Hepatic stellate cell (primary cell): ENCODE measurements around the gene YJEFN3.

Experiments used
- DNase-seq: peaks from one replicate; pipeline ENCODE4 v3.0.0; 2011; ENCODE audit warnings: low spot score

Gene YJEFN3

DNA sequence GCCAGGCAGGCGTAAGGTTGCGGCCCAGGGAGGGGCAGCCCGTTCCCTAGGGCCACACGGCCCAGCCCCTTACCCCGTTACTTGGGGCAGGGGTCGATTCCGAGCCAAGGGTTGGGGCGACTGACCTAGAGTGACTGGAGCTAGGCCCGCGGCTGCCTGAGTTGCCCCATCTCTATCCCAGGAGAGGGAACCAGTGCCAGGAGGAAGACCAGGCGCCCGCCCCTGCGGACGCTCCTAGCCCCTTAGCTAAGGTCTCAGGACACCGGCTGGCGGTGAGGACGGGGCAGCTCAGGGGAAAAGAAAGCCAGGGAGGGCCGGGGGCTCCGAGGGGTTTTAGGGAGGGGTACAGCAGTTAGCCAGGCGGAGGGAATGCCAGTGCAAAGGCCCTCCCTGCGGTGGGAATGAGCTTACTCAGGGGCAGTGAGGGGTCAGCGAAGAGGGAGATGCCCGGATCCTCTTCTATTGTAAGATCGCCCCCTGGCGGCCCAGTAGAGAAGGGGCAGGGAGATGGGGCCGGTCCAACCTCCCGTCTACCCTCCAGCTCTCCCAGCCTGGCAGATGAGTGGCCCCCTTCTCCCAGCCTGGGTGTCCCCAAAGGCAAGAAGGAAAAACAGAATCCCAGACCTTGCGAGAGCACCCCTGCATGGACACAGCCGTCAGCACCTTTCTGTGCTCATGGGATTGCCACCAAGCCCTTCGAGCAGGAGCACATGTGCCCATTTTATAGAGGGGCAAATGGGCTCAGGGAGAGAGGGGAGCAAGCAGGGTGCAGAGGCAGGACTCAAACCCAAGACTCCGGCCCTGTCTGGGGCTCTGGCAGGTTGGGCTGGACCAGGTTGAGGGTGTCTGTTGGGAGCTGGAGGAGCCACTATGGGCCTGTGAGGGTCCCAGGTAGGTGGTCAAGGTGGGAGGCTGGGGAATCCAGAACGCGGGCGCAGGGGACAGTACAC is 25.6 kb downstream of the YJEFN3 start:
- DNase-seq = peak; percentile 91

DNA sequence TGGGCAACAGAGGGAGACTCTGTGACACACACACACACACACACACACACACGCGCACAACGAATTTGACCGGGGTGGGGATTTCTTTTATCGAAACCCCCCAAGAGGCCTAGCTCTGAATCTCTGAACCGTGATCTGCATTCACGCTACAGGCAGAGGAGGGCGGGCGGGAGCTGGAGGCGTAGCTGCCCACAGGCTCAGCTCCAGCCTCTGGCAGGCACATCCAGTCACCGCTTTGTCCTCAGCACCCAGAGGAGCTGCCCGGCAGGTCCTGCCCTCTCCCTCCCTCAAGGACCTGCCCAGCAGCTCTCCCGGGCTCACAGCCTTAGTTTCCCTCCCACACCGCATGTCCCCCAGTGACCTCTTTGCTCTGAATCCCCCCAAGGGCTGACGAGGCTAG is 29.3 kb downstream of the YJEFN3 start:
- DNase-seq = no peak

DNA sequence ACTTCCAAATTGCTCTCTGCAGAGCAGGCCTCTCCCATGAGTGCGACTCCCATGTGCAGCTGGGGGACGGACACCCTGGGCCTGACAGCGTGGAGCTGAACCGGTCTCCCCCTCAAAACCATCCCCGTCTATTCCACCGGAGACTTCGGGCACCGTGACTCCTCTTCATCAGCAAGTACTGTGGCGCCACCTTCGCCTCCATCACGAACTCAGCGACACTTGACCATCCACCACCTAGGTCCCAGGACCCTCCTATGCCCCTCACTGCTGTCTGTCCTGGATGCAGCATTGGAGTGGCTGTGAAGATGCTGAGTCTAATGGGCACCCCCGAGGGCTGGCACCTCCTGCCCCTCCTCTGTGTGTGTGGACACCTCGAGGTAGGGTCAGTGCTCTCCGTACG is 29.9 kb downstream of the YJEFN3 start:
- DNase-seq = no peak

DNA sequence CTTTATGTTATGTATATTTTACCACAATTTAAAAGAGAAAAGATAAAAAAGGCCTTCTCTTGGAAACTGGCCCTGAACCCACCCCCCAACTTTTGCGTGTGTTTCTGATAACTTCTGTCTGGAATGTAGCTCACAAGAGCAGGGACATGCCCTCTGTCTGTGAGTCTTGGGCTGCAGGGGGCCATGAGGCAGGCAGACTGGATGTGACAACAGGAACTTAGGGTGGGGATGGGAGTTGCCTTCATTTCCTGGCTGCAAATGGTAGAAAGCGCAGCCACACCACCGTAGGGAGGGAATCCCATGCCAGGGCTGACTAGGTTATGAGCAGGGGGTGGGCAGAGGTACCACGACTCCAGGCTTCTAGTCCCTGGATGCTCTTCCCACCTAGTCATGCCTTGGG is 31.2 kb downstream of the YJEFN3 start:
- no peak for DNase-seq

DNA sequence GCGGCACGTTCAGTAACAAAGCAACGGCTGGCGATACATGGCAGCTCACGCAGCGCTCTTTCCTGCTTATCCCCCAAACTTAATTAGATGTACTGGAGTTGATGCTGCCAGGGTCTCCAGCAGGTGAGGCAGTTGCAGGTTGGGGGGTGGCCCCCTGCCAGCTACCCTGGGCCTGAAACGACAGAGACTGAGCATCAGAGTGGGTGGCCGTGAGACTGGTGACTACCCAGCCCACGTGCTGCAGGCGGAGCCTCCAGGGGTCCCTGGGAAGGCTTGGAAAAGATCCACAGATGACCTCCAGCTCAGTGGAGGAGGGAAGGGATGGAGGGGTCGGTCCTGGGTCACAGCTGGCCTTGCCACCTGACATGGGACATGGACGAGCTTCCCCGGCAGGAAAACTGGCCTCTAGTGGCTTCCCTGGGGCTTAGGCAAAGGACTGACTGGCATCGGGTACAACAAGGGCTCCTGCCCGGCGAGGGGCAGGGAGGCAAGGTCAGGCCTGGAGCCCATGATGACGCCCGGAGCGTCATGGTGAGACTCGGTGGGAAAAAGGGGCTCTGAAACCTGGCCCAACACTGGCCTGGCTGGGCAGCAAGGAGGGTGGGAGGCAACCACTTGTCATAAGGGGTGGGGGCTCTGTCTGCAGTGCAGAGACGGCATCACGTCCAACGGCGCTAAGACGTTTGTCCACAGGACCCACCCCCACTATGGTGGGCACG is 33.4 kb downstream of the YJEFN3 start:
- no peak for DNase-seq

DNA sequence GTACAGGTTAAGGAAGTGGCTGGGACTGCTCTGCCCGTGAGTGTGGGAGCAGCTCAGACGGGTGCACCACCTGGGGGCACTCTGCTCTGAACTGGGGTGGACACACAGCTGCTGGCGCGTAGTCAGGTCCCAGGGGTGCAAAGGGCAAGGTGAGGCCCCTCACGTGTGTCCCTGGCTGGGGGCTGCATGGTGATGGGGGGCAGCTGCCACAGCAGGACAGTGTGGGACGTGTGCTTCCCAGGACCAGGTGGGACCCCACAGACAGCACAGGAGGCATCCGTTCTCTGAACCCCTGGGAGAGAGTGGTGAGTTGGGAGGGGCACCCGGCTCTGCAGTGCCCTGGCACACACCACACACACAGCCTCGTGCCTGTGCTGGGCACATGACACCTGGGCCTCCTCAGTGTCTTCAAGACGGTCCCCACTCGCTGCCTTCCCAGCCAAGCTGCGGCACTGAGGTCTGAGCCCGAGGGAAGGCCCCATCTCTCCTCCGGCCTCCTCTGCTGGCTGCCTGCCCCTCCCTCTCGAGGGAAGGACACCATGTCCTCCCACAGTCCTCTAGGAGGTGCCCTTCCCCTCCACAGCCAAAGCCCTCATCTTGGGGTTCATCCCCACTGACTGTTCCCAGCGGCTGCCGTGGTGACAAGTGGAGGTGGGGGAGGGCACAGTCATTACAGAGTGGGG is 34.1 kb downstream of the YJEFN3 start:
- peak; percentile 27 for DNase-seq

DNA sequence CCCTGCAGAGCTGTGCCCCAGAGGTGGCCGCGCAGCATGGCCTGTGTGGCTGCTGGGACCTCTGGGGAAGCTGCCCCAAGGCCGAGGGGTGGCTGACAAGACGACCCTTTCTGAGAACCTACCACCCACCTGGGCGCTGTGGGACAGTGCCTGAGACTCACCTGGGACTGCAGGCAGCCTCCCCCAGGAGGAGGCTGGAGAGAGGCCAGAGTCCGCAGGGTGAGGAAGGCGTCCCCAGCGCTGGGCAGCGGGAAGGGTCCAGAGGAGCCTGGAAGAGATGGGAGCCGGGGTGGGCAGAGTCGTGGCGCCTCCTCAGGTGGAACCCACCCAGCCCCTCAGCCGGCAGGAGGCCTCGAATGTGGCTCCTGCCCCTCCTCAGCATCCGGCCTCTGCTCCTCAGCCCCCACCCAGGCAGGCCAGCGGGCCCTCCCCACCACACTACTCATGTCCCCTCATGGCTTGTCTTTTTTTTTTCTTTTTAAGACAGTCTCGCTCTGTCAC is 34.7 kb downstream of the YJEFN3 start:
- DNase-seq = no peak

DNA sequence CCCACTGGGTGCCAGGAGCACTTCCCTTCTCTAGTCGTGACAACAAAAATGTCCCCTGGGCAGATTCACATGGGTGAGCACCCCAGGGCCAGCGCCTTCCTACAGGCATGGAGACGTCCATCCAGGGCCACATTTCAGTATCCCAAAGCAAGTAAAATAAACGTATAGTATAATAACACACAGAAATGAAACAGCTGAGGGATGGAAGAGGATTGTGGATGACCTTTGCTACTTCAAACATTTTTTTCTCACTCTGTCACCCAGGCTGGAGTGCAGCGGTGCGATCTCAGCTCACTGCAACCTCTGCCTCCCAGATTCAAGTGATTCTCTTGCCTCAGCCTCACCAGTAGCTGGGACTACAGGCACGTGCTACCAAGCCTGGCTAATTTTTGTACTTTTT is 37.6 kb downstream of the YJEFN3 start:
- peak; percentile 78 for DNase-seq

DNA sequence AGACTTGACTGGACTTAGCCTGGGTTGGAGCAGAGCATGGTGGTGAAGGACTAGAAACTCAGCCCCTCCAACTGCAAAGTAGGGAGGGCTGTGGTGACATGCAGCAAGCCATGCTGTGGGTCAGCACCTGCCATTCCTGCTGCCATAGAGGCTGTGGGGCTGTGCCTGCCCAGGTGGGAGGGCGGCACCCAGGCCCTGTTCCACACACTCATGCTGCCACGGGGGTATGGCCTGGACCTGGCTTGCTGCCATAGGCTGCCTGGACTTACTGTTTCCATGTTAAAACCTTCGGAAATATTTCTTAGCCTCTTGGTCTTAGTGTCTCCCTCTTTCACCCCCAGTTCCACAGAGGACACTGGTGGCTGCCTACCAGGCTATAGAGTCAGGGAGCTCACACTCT is 38.7 kb downstream of the YJEFN3 start:
- no peak for DNase-seq

DNA sequence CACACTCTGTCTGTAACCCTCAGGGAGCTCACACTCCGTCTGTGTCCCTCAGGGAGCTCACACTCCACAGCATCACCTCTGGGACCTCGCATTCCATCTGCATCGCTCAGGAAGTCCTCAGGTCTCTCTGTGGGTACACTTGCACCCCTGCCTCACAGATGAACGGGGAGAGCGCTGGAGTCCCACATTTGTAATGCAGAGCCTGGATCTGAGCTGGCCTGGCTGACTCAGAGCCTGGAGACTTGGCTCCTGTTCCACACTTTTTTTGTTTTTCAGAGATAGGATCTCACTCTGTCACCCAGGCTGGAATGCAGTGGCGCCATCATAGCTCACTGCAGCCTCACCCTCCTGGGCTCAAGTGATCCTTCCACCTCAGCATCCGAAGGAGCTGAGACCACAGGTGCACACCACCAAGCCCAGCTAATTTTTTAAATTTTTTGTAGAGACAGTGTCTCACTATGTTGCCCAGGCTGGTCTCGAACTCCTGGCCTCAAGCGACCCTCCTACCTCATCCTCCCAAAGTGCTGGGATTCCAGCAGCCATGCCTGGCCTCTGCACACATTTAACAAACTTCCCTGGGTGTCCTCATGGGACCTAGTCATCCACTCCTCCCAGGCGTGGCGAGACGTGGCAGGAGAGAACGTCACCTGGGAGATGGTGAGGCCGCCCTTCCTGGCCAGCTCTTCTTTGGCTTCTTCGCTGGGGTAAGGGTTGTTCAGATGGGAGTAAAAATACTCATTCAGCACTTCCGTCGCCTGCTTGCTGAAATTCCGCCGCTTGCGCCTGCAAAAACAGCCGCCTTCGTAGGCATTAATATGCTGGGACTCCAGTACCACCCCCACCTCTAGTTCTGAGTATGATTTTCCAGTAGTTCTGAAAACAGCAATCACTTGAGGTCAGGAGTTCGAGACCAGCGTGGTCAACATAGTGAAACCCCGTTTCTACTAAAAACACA is 40.4 kb downstream of the YJEFN3 start:
- DNase-seq = peak; percentile 57

DNA sequence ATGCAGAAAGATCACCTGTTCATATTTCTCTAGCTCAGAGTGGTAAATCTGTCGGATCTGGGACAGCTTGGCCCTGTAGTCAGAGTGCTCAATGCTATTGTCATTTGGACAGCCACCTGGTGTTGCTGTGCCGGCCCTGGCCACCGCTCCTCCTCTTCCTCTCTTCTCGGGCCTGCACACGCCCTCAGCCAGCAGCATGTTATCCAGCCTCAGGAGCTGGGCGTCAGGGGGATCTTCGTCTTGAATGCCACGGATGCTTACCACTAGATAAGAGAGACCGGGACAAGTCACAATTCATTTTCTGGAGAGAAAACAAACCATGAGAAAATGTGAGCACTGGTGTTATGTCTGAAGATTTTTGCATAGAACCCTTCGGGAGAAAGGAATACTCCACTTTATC is 41.9 kb downstream of the YJEFN3 start:
- DNase-seq = no peak

DNA sequence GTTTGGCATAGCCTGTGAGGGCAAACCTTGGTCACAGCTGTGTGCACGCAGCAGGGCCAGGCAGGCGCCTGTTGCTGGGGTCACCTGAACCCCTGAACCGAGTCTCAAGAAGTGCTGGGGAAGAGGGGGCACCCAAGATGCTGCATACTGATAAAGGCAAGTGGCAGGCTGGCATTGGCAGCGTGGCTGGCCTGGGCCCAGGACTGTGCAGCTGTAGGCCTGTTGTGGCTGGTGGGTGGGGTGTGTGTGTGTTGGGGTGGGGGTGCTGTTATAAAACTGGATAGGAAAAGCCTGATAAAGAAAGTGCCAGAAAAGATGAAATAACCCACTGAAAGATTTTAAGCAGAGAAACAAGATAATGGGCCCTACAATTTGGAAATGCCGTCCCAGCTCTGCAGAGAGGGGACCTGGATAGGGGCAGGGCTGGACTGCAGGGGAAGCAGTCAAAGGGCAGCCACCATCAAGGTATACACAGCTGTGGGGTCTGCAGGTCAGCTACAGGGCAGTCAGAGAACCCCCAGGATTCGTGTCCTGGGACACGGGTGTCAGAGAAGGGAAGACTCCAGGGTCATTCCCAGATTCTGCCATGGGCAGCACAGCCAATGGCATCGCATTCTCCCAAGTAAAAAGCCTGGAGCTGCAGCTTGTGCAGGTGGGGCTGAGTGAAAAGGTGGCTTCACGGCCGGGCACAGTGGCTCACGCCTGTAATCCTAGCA is 42.5 kb downstream of the YJEFN3 start:
- DNase-seq = no peak

DNA sequence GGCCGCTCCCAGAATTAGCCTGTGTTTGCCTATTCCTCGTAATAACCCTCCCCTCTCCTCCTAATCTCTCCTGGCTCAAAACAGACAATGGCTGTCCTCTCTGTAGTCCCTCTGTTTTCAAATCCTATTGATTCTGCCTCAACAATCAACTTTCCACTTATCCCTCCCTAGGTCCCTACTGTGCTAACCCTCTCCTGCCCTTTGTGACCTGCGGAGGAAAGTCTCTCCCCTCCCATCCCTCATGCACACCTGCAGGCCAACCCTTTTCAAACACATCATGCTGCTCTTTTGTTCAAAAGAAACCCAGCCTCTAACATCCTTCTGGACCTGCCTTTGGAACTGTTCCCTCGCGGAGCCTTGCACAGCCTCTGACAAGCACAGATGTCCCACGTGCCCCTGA is 46.7 kb downstream of the YJEFN3 start:
- no peak for DNase-seq

DNA sequence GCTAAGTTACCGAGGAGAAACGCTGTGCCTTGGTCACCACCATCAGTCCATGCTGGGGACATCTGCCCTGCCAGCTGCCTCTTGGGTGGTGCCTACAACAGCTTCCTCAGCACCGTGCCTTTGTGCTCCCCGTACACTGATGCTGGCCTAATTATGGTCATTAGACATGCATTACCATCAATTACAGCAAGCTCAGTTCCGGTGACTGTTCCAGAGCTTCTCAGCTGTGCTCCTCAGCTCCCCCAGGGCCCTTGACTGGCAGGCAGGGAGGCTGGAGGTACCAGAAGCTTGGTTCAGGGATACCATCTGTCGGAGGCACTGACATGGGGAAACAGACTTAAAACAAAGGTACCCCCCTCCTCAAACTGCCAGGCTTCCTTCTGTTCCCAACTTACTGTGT is 49.5 kb downstream of the YJEFN3 start:
- DNase-seq = no peak

DNA sequence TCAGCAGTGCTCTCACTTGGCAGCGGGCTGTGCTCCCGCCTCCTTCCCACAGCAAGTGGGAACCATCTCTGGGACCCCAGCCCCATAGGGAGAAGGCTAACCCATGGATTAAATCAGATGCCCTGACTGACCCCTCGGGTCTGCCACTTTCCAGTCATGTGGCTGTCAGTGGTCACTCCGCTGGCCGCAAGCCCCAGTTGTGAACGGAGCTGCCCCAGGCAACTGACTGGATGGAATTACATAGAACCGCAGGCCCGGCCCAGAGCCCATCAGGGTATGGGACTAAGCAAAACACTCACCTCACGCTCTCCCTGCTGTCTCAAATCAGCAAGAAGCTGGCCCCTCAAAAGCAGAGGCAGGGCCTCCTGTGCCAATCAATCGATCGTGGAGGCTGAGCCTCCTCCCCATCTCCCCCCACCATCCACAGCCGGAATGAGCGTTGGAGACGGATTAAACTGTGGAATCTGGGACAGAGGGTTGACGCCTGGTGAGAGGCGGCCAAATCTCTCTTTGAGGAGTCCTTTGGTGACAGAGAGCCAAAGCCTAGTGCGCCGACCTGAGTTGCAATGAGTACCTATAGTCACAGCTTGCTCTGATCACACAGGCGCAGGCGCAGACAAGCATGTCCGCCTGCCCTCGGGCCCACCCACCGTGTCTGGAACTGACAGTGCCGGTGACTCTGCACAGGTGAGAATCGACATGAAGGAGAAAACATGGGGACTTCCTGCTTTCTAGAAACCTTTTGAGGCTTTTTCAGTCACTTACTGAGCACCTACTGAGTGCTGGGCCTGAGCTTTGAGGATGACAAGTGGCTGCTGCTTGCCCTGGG is 51.0 kb downstream of the YJEFN3 start:
- DNase-seq = no peak

DNA sequence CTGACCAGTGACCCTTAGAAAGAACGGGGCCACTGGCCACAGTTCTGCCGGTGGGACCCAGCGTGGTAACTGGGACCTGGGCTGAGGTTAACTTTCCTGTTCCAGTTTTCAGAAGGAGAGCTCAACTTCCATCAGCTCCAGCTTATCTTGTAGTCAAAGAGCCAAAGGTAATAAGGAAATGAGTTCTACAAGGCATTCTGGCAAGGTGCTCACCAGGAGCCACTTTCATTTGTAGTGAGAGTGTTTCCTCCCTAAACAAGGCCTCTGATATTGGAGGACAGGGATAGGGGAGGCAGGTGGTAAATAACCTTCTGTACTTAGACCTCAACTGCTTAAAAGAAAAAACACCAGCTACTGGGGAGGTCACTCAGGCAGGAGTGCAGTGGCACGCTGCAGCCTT is 51.7 kb downstream of the YJEFN3 start:
- no peak for DNase-seq

DNA sequence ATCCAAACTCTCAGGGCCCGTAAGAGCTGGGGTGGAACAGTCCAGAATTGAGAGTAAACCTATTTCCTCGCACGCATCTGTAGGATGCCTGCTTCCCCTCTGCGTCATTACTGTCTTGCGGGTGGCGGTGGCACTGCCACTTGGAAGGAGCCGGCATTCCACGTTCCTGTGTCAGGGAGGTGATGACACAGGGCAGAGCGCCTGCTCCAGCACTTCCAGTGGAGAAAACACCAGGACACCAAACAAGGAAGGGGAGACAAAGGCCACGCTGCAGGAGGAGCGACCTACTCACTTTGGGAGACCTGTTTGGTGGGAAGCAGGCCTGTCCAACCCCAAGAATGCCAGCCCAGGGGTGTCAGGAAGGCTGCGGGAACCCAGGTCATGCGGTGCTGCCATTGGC is 52.7 kb downstream of the YJEFN3 start:
- DNase-seq = no peak

DNA sequence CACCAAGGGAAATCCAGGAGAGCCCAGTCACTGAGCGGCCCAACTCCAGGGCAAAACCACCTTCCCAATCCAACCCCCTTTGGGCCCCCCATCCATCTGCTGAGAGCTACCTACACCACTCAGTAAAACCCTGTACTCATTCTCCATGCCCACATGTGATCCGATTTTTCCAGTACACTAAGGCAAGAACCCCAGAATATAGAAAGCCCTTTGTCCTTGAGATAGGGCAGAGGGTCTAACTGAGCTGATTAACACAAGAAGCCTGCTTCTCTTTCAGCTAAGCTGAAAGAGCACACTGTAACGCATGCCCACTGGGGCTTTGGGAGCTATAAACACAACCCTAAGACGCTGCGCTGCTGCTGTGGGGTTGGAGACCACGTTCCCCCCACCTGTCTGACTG is 53.8 kb downstream of the YJEFN3 start:
- no peak for DNase-seq

DNA sequence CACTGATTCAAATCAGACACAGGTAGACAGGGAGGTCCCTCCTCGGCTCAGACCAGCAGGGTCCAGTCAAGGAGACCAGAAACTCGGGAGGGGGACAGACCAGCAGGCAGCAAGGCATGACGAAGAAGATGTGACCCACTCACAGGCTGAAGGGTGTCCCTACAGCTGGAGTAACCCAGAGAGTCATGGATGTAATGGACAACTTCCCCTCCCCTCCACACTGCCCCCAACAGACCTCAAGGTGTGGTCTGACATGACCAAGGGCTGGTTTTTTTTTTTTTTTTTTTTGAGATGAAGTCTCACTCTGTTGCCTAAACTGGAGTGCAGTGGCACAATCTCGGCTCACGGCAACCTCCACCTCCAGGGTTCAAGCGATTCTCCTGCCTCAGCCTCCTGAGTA is 55.6 kb downstream of the YJEFN3 start:
- DNase-seq = no peak
